PC-3 (cell line): Measurements from ENCODE around the gene BIRC3. TPM values are rescaled to one million over a fixed set of nuclear protein-coding genes. Genes with fewer than 3 reads are reported as not detected.
A peak's percentile ranks its signal among the peaks of the same experiment; 100 is the strongest.

ENCODE experiments used
- ATAC-seq: fragments of 200-7000 bp; cut with Tn5 transposase; 2 replicates; pipeline ENCODE4 v1.9.1; 2020; ENCODE audit warnings: mild to moderate bottlenecking, moderate library complexity
- BruUV-seq: library from RNA; stranded (reverse); fragments of 400-500 nt; replicated peaks from 2 replicates; lab custom pipeline; 2021; lab: Mats Ljungman, UMichigan
- CTCF ChIA-PET: fragments of 300-600 bp; sonication (Branson Sonifier 250); formaldehyde crosslinking; loops from one replicate; lab custom pipeline; 2022; ENCODE audit warnings: antibody characterized with exemption; lab: Charles Lee
- POLR2A ChIA-PET: fragments of 300-600 bp; sonication (Branson Sonifier 250); formaldehyde crosslinking; loops from one replicate; lab custom pipeline; 2022; ENCODE audit warnings: antibody characterized with exemption; ENCODE audit not compliant: unreplicated experiment; lab: Charles Lee
- DNase-seq: peaks from one replicate; pipeline ENCODE4 v3.0.0-alpha.2; 2015
- H2AFZ ChIP-seq: fragments of 300-600 bp; sonication (generic); 2 replicates; pipeline ENCODE4 v1.6.0; 2016; ENCODE audit warnings: antibody characterized with exemption, low read length
- H3F3A ChIP-seq: fragments of 300-600 bp; sonication (generic); one replicate; pipeline ENCODE4 v1.6.0; 2017; ENCODE audit warnings: antibody characterized with exemption, low read length, control low read depth, mild to moderate bottlenecking; ENCODE audit not compliant: unreplicated experiment
- H3K27ac ChIP-seq: fragments of 300-600 bp; sonication (generic); 2 replicates; pipeline ENCODE4 v1.5.1; 2016; ENCODE audit warnings: mild to moderate bottlenecking, low read length
- H3K27me3 ChIP-seq: fragments of 300-600 bp; sonication (generic); 2 replicates; pipeline ENCODE4 v1.6.1; 2016; ENCODE audit warnings: low read length, mixed read lengths
- H3K36me3 ChIP-seq: fragments of 300-600 bp; sonication (generic); 2 replicates; pipeline ENCODE4 v1.6.1; 2016; ENCODE audit warnings: low read depth, mixed run types, low read length, mixed read lengths
- H3K4me1 ChIP-seq: fragments of 300-600 bp; sonication (generic); 2 replicates; pipeline ENCODE4 v1.5.1; 2016; ENCODE audit warnings: low read length; ENCODE audit not compliant: insufficient read depth
- H3K4me2 ChIP-seq: fragments of 300-600 bp; sonication (generic); 2 replicates; pipeline ENCODE4 v1.6.0; 2016; ENCODE audit warnings: low read length
- H3K4me3 ChIP-seq: fragments of 300-600 bp; sonication (generic); 2 replicates; pipeline ENCODE4 v1.5.1; 2016; ENCODE audit warnings: mild to moderate bottlenecking, low read length, mixed read lengths
- H3K79me2 ChIP-seq: fragments of 300-600 bp; sonication (generic); 2 replicates; pipeline ENCODE4 v1.6.1; 2017; ENCODE audit warnings: low read length, mixed read lengths
- H3K9ac ChIP-seq: fragments of 300-600 bp; sonication (generic); 2 replicates; pipeline ENCODE4 v1.6.0; 2016; ENCODE audit warnings: mild to moderate bottlenecking, low read length
- H3K9me2 ChIP-seq: fragments of 300-600 bp; sonication (generic); replicated peaks from 2 replicates; pipeline ENCODE4 v1.6.1; 2016; ENCODE audit warnings: mixed run types, low read length, mixed read lengths
- H3K9me3 ChIP-seq: fragments of 300-600 bp; sonication (generic); 2 replicates; pipeline ENCODE4 v1.6.1; 2016; ENCODE audit warnings: low read length, mixed read lengths
- H4K20me1 ChIP-seq: fragments of 300-600 bp; sonication (generic); 2 replicates; pipeline ENCODE4 v1.6.1; 2016; ENCODE audit warnings: low read length, mixed read lengths
- EZH2 ChIP-seq: fragments of 300-600 bp; sonication (generic); IDR thresholded peaks from one replicate; pipeline ENCODE4 v1.6.1; 2017; ENCODE audit warnings: antibody characterized with exemption, mild to moderate bottlenecking, low read length; ENCODE audit not compliant: unreplicated experiment
- EZH2phosphoT487 ChIP-seq: fragments of 300-600 bp; sonication (generic); IDR thresholded peaks from 2 replicates; pipeline ENCODE4 v1.6.1; 2018; ENCODE audit warnings: mild to moderate bottlenecking, antibody characterized with exemption, low read length, borderline replicate concordance
- intact Hi-C: fragments of 100-400 bp; cut with micrococcal nuclease; formaldehyde crosslinking; loops from 2 replicates; pipeline ENCODE4 v1.9.0; 2023
- total RNA-seq: library from RNA; depleted of rRNA; stranded (reverse); fragments of >200 nt; gene quantifications from 2 replicates; pipeline ENCODE4 v1.2.3, GENCODE V29; 2014
- TF ChIP-seq, protein P1 (sequence below): fragments of 300-600 bp; sonication (generic); conservative IDR thresholded peaks from 2 replicates; pipeline ENCODE4 v1.5.1; 2017; ENCODE audit warnings: antibody characterized with exemption, low read depth, mild to moderate bottlenecking, low read length

The BIRC3 gene
- total RNA-seq, 1 experiment from 2014 or later = 4.2 TPM

DNA sequence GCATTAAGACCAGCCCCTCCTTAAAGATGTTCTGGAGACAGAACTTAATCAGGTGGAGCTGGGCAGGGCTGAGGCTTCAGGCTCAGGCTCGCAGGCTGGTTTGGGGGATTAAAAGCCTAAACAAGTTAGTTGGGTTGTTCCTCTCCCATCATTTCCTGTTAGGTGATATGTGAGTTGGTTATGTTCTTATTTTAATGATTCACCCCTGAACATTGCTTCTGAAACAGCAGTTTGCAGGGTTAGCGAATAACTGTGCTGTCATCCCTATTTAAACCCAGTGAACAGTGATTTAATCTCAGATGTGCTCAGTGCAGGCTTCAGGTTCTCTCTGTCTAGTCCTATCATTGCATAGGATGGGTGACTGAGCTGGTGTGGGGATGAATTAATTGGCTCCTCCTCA is 47.4 kb upstream of the BIRC3 start:
- POLR2A ChIA-PET = interaction anchor here (0.7 kb wide), 1 partner anchor 80 kb away, joined by 3 read pairs; no protein-coding TSS in a partner anchor
- H3K36me3 ChIP-seq = no peaks in the 10 kb centered on the region
- no peaks in the 10 kb centered on the region; the same call in 1 of the 2 replicates for H3K9me2 ChIP-seq
- ATAC-seq (peak; percentile 2), DNase-seq (peak; percentile 84)
- peak overlapping the region; percentile 92 for H3K4me2 ChIP-seq
- BruUV-seq = no TSS peak
- no peaks in the 10 kb centered on the region for H3K79me2 ChIP-seq
- TF ChIP-seq, protein P1, sequence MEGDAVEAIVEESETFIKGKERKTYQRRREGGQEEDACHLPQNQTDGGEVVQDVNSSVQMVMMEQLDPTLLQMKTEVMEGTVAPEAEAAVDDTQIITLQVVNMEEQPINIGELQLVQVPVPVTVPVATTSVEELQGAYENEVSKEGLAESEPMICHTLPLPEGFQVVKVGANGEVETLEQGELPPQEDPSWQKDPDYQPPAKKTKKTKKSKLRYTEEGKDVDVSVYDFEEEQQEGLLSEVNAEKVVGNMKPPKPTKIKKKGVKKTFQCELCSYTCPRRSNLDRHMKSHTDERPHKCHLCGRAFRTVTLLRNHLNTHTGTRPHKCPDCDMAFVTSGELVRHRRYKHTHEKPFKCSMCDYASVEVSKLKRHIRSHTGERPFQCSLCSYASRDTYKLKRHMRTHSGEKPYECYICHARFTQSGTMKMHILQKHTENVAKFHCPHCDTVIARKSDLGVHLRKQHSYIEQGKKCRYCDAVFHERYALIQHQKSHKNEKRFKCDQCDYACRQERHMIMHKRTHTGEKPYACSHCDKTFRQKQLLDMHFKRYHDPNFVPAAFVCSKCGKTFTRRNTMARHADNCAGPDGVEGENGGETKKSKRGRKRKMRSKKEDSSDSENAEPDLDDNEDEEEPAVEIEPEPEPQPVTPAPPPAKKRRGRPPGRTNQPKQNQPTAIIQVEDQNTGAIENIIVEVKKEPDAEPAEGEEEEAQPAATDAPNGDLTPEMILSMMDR = no peak
- no peak for TF ChIP-seq EZH2phosphoT487
- TF ChIP-seq EZH2 = no peak
- no peaks in the 10 kb centered on the region for H3F3A ChIP-seq
- H3K9ac ChIP-seq = no peak overlapping the region
- peak overlapping the region; percentile 91; the same call in 1 of the 2 replicates for H2AFZ ChIP-seq
- no peaks in the 10 kb centered on the region for H3K27me3 ChIP-seq
- H3K27ac ChIP-seq = peak overlapping the region; percentile 18; the same call in 1 of the 2 replicates
- CTCF ChIA-PET = interaction anchor here (1.2 kb wide), 1 partner anchor 417 kb away, joined by 3 read pairs; no protein-coding TSS in a partner anchor
- H4K20me1 ChIP-seq = no peaks in the 10 kb centered on the region
- H3K4me1 ChIP-seq = peaks cover 33% of the 10 kb centered on the region
- H3K4me3 ChIP-seq = peak overlapping the region; percentile 85
- no peaks in the 10 kb centered on the region for H3K9me3 ChIP-seq
- intact Hi-C loops = loop anchor here (2.0 to 5.0 kb wide), 4 partner anchors 138 to 408 kb away; partner anchors contain the start of gene CEP126

DNA sequence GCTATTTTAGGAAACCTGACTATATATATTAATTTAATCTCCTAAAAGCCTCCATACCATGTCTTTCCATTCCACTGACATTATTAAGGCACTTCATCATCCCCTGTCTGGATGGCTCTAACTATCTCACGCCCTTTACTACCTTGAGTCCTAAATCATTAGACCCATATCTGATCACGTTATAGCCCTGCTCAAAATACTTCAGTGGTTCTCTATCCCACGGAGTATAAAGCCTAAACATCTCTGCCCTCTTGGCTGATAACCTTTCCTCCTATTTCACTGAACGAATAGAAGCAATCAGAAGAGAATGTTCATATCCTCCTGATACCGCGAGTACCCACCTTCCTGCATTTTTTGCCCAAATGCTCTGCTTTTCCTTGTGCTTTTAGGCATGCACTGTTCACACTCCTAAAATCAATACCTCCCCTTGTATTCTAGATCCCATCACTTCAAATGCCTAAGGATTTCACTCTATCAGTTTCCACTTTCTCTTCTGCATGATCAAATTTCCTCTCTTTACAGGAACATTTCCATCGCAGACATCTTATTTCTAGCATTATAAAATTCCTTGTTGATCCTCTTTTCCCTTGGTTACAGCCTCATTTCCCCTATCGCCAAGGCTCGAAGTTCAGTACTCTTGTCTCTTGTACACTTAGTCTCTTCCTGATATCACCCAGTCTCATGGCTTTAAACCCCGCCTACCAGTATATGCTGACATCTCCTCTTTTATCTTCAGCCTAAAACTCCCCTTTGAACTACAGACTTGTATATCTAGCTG is 45.0 kb upstream of the BIRC3 start:
- no peaks in the 10 kb centered on the region for H3K27me3 ChIP-seq
- BruUV-seq = no TSS peak
- intact Hi-C loops = no loop called here
- H3K4me3 ChIP-seq = no peak overlapping the region
- H3K79me2 ChIP-seq = no peaks in the 10 kb centered on the region
- no peak for TF ChIP-seq EZH2
- TF ChIP-seq, protein P1 = no peak
- TF ChIP-seq EZH2phosphoT487 = no peak
- no peak overlapping the region for H3K27ac ChIP-seq
- no peak for DNase-seq
- peaks cover 31% of the 10 kb centered on the region for H3K4me1 ChIP-seq
- ChIA-PET CTCF (no interaction called here), POLR2A (no interaction called here)
- H2AFZ ChIP-seq = no peak overlapping the region
- no peak overlapping the region for H3K9ac ChIP-seq
- no peaks in the 10 kb centered on the region for H4K20me1 ChIP-seq
- H3K36me3 ChIP-seq = no peaks in the 10 kb centered on the region
- H3K4me2 ChIP-seq = no peak overlapping the region
- ATAC-seq = no peak
- no peaks in the 10 kb centered on the region for H3K9me3 ChIP-seq
- no peaks in the 10 kb centered on the region; the same call in 1 of the 2 replicates for H3K9me2 ChIP-seq
- no peaks in the 10 kb centered on the region for H3F3A ChIP-seq
